Psoas muscle (tissue), 8 donors: ENCODE measurements around the gene CYP24A1. TPM values are rescaled to one million over a fixed set of nuclear protein-coding genes. Genes with fewer than 3 reads are reported as not detected.
"Not testable (repeated sequence)": the region's sequence is repeated elsewhere in the genome, so short reads cannot be mapped to it uniquely, and the experiment has no call there.

ENCODE experiments used
- ATAC-seq, 4 donors: fragments of 200-7000 bp; cut with Tn5 transposase; one replicate each; pipeline ENCODE4 v1.9.1; 2020; ENCODE audit warnings: moderate library complexity in 3 of 4, mild to moderate bottlenecking in 2 of 4
- DNase-seq, 2 donors: peaks; one replicate each; pipeline ENCODE4 v3.0.0-alpha.2; 2020
- H3K27ac ChIP-seq: fragments of 200-600 bp; one replicate; pipeline ENCODE4 v1.8.0; 2022
- H3K27me3 ChIP-seq, 3 donors: fragments of 200-600 bp in 1 of 3; one replicate each; pipeline versions ENCODE4 v1.6.1 to v1.8.0; 2013 to 2022; ENCODE audit warnings: low read length in 2 of 3, mild to moderate bottlenecking in 2 of 3, moderate library complexity in 1 of 3; ENCODE audit not compliant: insufficient read depth in 3 of 3
- H3K36me3 ChIP-seq, 2 donors: fragments of 200-600 bp in 1 of 2; one replicate each; pipeline versions ENCODE4 v1.6.1 to v1.8.0; 2013 to 2022; ENCODE audit warnings: low read depth in 1 of 2, mild to moderate bottlenecking in 1 of 2, moderate library complexity in 1 of 2; ENCODE audit not compliant: insufficient read depth in 1 of 2
- H3K4me1 ChIP-seq: fragments of 200-600 bp; one replicate; pipeline ENCODE4 v1.8.0; 2022
- H3K4me3 ChIP-seq: fragments of 200-600 bp; one replicate; pipeline ENCODE4 v1.8.0; 2022; ENCODE audit warnings: mild to moderate bottlenecking
- H3K9me3 ChIP-seq: fragments of 200-600 bp; one replicate; pipeline ENCODE4 v1.8.0; 2022
- WGBS, 3 donors: extraction: QIAGEN DNeasy Blood & Tissue Kit; methylation state at CpG; one replicate each; pipeline versions ENCODE4 v1.1.6 to v1.1.7; 2013; 5-methylcytosine and 5-hydroxymethylcytosine counted together
- intact Hi-C, 2 donors: fragments of 100-400 bp; cut with DNase I; formaldehyde crosslinking; loops; one replicate each; pipeline versions ENCODE4 v1.11.0 to v1.14.2; 2022
- polyA plus RNA-seq, 3 donors: library from polyadenylated mRNA; stranded (reverse); fragments of 200-250 nt; gene quantifications; one replicate each; pipeline ENCODE4 v1.2.3, GENCODE V29; 2013
- total RNA-seq, 4 donors: library from RNA; stranded (reverse); fragmentation: NEBNext Ultra II Directional in 2 of 4; extraction: Animal tissue kit (Norgen Biotek cat#: 25700) in 2 of 4; gene quantifications; one replicate each; pipeline versions ENCODE4 v1.2.1 to v1.2.4, GENCODE V29; 2021 to 2023
- TF ChIP-seq, protein P1 (sequence below): fragments of 200-600 bp; IDR thresholded peaks from one replicate; pipeline ENCODE4 v1.8.0; 2022; ENCODE audit warnings: antibody characterized with exemption
- donor health status: healthy with polysubstance abuse.
- donor health status: DM: no; HTN: no; CAD: no; lungs with moderate emphysema.
- donor health status: Bipolar disorder and iron deficiency.
- donor health status: healthy.
- donor health status: DM: yes; HTN: yes; CAD: no.
- donor health status: DM: no; HTN: no; CAD: no.
- donor health status: DM: no; HTN: no; CAD: no.
- donor health status: DM: yes; HTN: yes; CAD: no.

The CYP24A1 gene
- total and polyA plus RNA-seq, 7 donors = 0.03 TPM; not detected in 6

DNA sequence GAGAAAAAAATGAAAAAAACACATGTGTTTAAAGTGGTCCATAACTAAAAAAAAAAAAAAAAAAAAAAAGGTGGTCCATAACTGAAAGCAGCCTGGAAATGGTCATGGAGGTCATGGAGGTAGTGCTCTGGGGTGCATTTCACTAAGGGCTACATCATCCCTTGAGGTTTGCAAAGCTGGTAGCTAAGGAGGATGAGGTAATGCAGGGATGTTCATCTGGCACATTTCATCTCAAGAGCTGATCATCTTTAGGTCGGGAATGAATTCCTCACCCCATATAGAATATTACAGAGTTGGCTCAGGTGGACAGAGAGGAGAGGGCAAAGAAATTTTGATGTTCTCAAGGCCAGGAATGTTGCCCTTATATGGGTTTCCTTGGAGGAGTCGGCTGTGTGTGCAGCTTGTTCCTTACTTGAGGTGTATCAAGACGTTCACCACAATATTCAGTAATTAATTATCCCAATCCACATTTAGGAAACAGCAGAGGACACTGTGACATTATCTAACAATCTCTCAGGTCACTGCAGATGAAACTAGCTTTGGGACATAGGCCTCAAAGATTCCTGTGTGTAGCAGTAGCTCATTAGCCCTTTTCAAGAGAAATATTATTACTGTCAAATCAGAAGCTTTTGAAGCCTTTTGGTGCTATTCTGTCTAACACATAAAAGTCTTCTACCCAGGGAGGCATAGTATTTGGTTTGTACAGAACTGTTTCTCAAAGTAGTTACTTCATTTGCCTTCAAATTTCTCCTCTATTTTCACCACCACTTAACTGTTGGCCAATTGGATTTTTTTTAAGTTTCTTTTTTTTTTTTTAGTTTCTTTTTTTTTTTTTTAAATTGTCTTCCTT lies 46.8 kb downstream of the CYP24A1 start:
- Histone ChIP-seq H3K4me3 (no peak overlapping the region), H3K9me3 (peaks cover 3% of the 10 kb centered on the region), H3K4me1 (no peaks in the 10 kb centered on the region), H3K36me3 (no peaks in the 10 kb centered on the region), H3K27ac (no peak overlapping the region), H3K27me3 (no peaks in the 10 kb centered on the region)
- intact Hi-C loops = no loop called here
- ATAC-seq (no peak), DNase-seq (no peak)
- 60 to 74% (median 61%) methylated on average over 3 of the region's 3 CpGs for WGBS, 3 donors
- TF ChIP-seq, protein P1, sequence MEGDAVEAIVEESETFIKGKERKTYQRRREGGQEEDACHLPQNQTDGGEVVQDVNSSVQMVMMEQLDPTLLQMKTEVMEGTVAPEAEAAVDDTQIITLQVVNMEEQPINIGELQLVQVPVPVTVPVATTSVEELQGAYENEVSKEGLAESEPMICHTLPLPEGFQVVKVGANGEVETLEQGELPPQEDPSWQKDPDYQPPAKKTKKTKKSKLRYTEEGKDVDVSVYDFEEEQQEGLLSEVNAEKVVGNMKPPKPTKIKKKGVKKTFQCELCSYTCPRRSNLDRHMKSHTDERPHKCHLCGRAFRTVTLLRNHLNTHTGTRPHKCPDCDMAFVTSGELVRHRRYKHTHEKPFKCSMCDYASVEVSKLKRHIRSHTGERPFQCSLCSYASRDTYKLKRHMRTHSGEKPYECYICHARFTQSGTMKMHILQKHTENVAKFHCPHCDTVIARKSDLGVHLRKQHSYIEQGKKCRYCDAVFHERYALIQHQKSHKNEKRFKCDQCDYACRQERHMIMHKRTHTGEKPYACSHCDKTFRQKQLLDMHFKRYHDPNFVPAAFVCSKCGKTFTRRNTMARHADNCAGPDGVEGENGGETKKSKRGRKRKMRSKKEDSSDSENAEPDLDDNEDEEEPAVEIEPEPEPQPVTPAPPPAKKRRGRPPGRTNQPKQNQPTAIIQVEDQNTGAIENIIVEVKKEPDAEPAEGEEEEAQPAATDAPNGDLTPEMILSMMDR = no peak

GRCh38 chr20:54126328-54126727 lies 47.5 kb downstream of the CYP24A1 start:
- intact Hi-C loops, ATAC-seq, H3K4me3 ChIP-seq, H3K27me3 ChIP-seq, H3K27ac ChIP-seq, DNase-seq, H3K36me3 ChIP-seq, H3K9me3 ChIP-seq, H3K4me1 ChIP-seq: not testable (repeated sequence)
- 94 to 96% (median 94%) methylated on average over 12 of the region's 12 CpGs for WGBS, 3 donors

DNA sequence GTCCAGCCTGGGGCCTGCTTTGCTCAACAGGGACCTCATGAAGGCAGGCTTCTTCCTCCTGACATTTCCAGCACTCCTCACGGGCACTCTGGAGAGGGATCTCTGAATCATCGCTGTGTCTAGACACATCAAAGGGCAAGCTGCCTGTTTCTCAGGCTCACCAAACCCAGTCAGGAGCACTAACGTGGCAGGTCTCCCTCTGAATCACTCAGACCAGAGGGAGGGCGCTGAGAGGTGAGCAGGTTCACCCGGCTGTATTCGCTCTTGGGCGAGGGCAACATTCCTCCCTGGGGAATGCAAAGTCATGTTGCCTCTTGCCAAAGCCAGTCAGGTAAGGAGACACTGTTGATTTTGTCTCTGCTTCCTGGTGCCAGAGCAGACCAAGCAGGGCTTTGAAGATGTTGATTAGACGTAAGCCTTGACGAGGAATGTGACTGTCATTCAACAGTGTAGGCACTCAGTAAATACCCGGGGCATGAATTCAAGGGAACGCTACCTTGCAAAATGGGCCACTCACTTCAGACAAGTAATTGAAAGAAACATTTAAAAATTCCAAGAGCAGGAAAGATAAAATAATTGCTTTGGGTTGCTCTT lies 50.1 kb downstream of the CYP24A1 start:
- H3K27me3 ChIP-seq = no peaks in the 10 kb centered on the region
- 77 to 81% (median 77%) methylated on average over 11 of the region's 11 CpGs for WGBS, 3 donors
- no peaks in the 10 kb centered on the region for H3K9me3 ChIP-seq
- no peaks in the 10 kb centered on the region for H3K4me1 ChIP-seq
- DNase-seq (no peak), ATAC-seq (peak in 1 of 4 donors; percentile 51)
- H3K36me3 ChIP-seq = no peaks in the 10 kb centered on the region
- no peak overlapping the region for H3K4me3 ChIP-seq
- no peak overlapping the region for H3K27ac ChIP-seq
- TF ChIP-seq, protein P1 = no peak
- intact Hi-C loops = no loop called here

DNA sequence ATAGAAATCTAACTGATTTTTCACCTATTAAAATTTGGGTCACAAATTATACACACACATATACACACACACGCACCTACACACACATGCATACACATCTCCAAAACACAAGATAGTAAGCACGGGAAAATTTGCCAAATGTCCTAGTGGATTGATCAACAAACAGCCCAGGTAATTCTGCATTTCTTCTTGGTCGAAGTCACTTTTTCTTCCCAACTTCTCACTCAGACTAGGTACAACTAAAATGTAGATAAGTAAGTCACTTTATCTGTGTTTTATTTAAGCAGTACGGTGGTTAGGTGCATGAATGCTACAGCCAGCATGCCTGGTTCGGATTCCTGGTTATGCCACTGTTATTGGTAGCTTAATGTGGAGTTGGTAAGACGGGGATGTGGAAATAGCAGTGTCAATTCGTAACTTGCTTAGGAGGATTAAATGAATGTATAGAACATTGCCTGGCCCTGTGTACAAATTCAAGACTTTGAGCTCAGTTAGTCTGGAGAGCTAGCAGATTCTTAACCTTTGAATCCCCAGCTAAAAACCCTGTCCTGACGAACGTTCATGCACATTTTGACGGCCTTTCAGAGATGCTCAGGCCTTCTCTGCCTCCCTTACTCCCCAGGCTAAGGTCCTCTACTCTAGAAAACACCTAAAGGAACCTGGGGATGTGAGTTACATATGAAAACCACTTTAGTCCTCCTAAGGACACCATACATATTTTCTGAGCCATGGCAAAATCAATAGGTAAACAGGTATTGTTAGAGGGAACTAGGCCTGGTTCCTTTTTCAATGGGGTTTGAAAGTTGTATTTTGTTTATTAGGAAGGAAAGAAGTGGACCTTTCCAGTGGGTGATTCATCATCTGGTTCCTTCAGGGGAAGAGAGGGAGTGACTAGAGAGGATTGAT lies 50.9 kb downstream of the CYP24A1 start:
- H3K27ac ChIP-seq = no peak overlapping the region
- H3K36me3 ChIP-seq = no peaks in the 10 kb centered on the region
- no peaks in the 10 kb centered on the region for H3K9me3 ChIP-seq
- intact Hi-C loops = no loop called here
- DNase-seq (no peak), ATAC-seq (no peak)
- no peak overlapping the region for H3K4me3 ChIP-seq
- H3K27me3 ChIP-seq = no peaks in the 10 kb centered on the region
- TF ChIP-seq, protein P1 = no peak
- H3K4me1 ChIP-seq = no peaks in the 10 kb centered on the region
- 79 to 86% (median 80%) methylated on average over 10 of the region's 10 CpGs for WGBS, 3 donors

- 77 to 89% (median 82%) methylated on average over 1 of the region's 1 CpG for WGBS, 3 donors
- Histone ChIP-seq H3K4me1 (no peaks in the 10 kb centered on the region), H3K4me3 (no peak overlapping the region), H3K27me3 (no peaks in the 10 kb centered on the region), H3K9me3 (no peaks in the 10 kb centered on the region), H3K36me3 (no peaks in the 10 kb centered on the region), H3K27ac (no peak overlapping the region)
- DNase-seq (no peak), ATAC-seq (no peak)
- intact Hi-C loops = no loop called here
- TF ChIP-seq, protein P1 = no peak
These were observed 51.6 kb downstream of the CYP24A1 start for GRCh38 chr20:54122189-54122588.
